IPS-18c (cell line): Measurements from ENCODE around the gene ZNF580.

ENCODE experiments used
- H3K4me3 ChIP-seq: 2 replicates; pipeline ENCODE4 v1.7.0; 2013; ENCODE audit warnings: low read depth, mild to moderate bottlenecking, low read length, moderate library complexity; ENCODE audit not compliant: insufficient read depth
- H3K9me3 ChIP-seq: one replicate; pipeline ENCODE4 v1.6.1; 2013; ENCODE audit warnings: mild to moderate bottlenecking, low read length, moderate library complexity; ENCODE audit not compliant: control insufficient read depth, insufficient read depth

ZNF580 gene

GRCh38 chr19:55619286-55619685 is 21.5 kb upstream of the ZNF580 start:
- Histone ChIP-seq H3K9me3 (peaks cover 3% of the 10 kb centered on the region), H3K4me3 (no peak overlapping the region)

- H3K4me3 ChIP-seq, result no peak overlapping the region
- peaks cover 3% of the 10 kb centered on the region for H3K9me3 ChIP-seq
Observed at GRCh38 chr19:55620410-55621204, 20.2 kb upstream of the ZNF580 start.

DNA sequence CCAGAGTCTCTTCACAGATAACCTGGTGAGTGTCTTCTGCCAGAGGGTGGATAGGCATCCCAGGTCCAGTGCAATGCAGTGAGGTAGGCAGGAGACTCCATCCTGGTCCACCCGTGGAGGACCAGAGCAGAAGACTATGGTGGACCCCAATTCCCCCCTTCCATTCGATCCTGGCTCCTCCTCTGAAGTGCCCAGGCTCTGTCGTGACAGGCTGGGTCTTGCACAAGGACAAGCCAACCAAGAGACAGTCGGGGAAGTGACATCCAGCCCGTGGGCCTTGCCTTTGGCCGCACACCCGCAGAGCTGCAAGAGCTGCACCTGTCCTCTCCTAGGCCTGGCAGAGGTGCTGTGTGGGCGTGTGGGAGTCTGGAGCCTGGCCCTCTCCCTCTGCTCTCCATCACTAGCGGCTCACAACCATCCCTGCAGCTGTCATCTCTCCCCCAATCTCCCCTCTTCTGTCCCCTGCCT is 19.6 kb upstream of the ZNF580 start:
- Histone ChIP-seq H3K9me3 (peaks cover 3% of the 10 kb centered on the region), H3K4me3 (no peak overlapping the region)

DNA sequence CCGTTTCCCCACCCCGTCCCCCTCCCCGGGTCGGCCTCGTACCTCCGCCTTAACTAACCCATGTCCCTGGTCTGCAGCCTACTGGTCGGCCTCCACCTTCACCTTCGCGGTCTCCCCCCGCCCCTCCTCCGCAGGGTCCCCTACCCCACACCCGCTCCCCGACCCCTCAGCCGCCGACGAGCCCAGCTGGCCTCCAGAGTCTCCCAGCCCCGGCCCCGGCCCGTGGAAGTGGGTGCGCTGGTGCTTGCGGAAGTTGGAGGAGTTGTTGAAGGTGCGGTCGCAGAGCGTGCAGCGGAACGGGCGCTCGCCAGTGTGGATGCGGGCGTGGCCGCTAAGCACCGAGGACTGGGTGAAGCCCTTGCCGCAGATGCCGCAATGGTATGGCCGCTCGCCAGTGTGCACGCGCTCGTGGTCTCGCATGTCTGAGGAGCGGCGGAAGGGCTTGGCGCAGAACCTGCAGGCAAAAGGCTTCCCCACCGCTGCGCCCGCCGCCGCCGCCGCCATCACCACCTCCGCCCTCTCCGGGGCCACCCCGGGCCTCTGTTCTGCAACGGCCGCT is 19.1 kb upstream of the ZNF580 start:
- Histone ChIP-seq H3K4me3 (no peak overlapping the region), H3K9me3 (peaks cover 3% of the 10 kb centered on the region)

GRCh38 chr19:55622242-55622969 is 18.4 kb upstream of the ZNF580 start:
- no peak overlapping the region for H3K4me3 ChIP-seq
- peaks cover under 1% of the 10 kb centered on the region for H3K9me3 ChIP-seq

- H3K9me3 ChIP-seq, result no peaks in the 10 kb centered on the region
- no peak overlapping the region for H3K4me3 ChIP-seq
Observed at GRCh38 chr19:55623130-55623529, 17.7 kb upstream of the ZNF580 start.

DNA sequence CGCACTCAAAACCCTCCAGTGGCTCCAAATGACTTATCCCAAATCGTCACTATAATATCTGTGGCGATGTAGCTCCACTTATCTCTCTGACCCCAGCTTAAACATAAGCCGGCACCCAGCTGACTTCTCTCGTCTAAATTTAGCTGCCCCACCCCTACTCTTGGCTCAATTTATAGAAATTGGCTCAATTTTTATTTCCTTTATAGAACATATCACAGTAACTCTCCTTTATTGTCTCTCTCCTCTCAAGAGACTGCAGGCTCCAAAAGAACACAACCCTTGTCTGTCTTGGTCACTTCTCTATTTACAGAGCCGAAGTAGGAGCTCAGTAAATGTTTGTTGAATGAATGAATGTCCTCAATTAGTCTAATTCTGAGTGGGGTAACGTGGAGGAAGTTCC is 17.2 kb upstream of the ZNF580 start:
- no peaks in the 10 kb centered on the region for H3K9me3 ChIP-seq
- H3K4me3 ChIP-seq, result no peak overlapping the region; the same call in 1 of the 2 replicates

DNA sequence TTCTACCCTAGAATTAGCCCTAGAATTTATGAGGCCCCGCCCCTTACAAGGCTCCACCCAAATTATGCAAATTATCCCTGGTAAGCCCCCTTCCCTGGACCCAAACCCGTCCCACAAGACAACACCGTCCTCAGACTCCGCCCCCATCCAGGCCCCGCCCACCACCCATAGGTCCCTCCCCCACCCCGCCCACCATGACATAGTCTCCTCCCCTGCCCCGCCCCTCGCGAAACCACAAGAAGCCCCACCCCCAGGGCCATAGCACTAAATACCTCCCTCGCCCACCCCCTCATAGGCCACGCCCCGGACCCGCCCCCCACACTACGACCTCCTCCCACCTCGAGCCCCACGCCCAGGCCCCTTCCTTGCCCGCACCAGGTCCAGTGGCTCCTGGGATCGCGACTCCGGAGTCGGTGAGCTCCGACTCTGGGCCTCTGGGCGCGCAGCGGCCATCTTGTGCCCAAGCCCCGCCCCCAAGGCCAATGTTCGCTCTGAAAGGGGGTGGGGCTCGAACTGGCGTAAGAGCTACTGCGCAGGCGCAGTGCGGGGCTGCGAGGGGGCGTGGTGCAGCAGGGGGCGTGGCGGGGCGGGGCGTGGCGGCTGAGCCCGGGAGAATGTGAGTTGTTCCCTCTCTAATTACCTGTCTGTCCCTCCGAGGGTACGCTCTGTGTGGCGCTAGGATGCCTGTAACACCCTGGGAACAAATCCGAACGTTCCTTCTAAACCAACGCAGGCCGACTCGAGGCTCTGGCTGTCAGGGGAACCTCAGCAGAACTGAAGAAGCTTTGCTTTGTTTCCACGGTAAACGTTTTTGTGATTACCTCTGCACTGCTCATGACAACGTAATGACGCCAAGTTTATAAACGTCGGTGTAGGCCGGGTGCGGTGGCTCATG is 16.4 kb upstream of the ZNF580 start, which contains the start of gene ZNF784:
Gene ZNF784 (minus strand): TSS at position 458 of the 895 bp plus-strand sequence. CDS start 5 bp downstream, at position 453.
- Histone ChIP-seq H3K4me3 (peak within 1 kb of the TSS; percentile 56; the same call in 1 of the 2 replicates), H3K9me3 (no peaks in the 10 kb centered on the region)

GRCh38 chr19:55625004-55625326 is 15.8 kb upstream of the ZNF580 start:
- Histone ChIP-seq H3K9me3 (no peaks in the 10 kb centered on the region), H3K4me3 (peak overlapping the region; percentile 56; the same call in 1 of the 2 replicates)

- no peak overlapping the region for H3K4me3 ChIP-seq
- H3K9me3 ChIP-seq, result no peaks in the 10 kb centered on the region
Observed at GRCh38 chr19:55626350-55626749, 14.5 kb upstream of the ZNF580 start.

GRCh38 chr19:55632463-55632834 is 8.4 kb upstream of the ZNF580 start:
- H3K9me3 ChIP-seq, result no peaks in the 10 kb centered on the region
- no peak overlapping the region for H3K4me3 ChIP-seq

- Histone ChIP-seq H3K9me3 (peaks cover 2% of the 10 kb centered on the region), H3K4me3 (no peak overlapping the region)
Observed at GRCh38 chr19:55633861-55634260, 6.9 kb upstream of the ZNF580 start.

- peak overlapping the region; percentile 95 for H3K4me3 ChIP-seq
- H3K9me3 ChIP-seq, result peaks cover 5% of the 10 kb centered on the region
Observed at GRCh38 chr19:55635334-55635717, 5.5 kb upstream of the ZNF580 start.

- peak overlapping the region; percentile 95 for H3K4me3 ChIP-seq
- H3K9me3 ChIP-seq, result peaks cover 9% of the 10 kb centered on the region
Observed at GRCh38 chr19:55635856-55636440, 4.9 kb upstream of the ZNF580 start.

GRCh38 chr19:55636723-55637122 is 4.1 kb upstream of the ZNF580 start:
- H3K4me3 ChIP-seq, result no peak overlapping the region
- H3K9me3 ChIP-seq, result peaks cover 9% of the 10 kb centered on the region

DNA sequence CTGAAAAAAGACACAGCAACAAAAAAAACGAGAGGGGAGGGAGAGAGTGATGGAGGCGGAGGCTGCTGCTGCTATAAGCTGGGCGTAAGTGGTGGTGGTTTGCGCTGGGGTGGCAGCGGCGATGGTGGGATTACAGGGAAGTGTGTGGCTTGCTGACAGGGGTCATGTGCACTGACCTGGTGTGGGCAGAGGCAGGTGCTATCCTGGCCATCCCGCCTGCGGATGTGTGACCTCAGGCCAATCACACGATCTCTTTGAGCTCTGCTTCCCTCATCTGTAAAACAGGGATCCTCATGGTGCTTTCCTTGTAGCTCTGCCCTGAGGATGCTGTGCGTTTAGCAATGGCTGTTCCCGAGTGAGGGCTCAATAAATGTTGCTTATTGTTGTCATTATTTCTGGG is 3.3 kb upstream of the ZNF580 start:
- Histone ChIP-seq H3K4me3 (no peak overlapping the region), H3K9me3 (peaks cover 9% of the 10 kb centered on the region)

- Histone ChIP-seq H3K4me3 (no peak overlapping the region), H3K9me3 (peaks cover 9% of the 10 kb centered on the region)
Observed at GRCh38 chr19:55638864-55639359, 1.9 kb upstream of the ZNF580 start.
